Aorta (tissue), 5 donors: ENCODE data around the gene MRPL22. TPM values are rescaled to one million over a fixed set of nuclear protein-coding genes. Genes with fewer than 3 reads are reported as not detected.
"Not testable (repeated sequence)": the region's sequence is repeated elsewhere in the genome, so short reads cannot be mapped to it uniquely, and the experiment has no call there.

ENCODE experiments used
- ATAC-seq: fragments of 200-7000 bp; cut with Tn5 transposase; one replicate; pipeline ENCODE4 v1.9.1; 2022; ENCODE audit warnings: moderate library complexity; ENCODE audit not compliant: low FRiP score
- DNase-seq, 2 donors: peaks; one replicate each; pipeline ENCODE4 v3.0.0-alpha.2; 2020
- H3K27ac ChIP-seq, 2 donors: one replicate each; pipeline ENCODE4 v1.5.1; 2013; ENCODE audit warnings: low read length in 2 of 2, mild to moderate bottlenecking in 2 of 2, moderate library complexity in 2 of 2, control low read depth in 1 of 2, inconsistent platforms in 1 of 2, low read depth in 1 of 2
- H3K27me3 ChIP-seq, 2 donors: one replicate each; pipeline ENCODE4 v1.6.1; 2013; ENCODE audit warnings: control low read depth in 1 of 2, low read length in 1 of 2, mild to moderate bottlenecking in 1 of 2, moderate library complexity in 1 of 2; ENCODE audit not compliant: insufficient read depth in 2 of 2, control insufficient read depth in 1 of 2
- H3K36me3 ChIP-seq, 2 donors: one replicate each; pipeline ENCODE4 v1.6.1; 2013; ENCODE audit warnings: control low read depth in 1 of 2, low read length in 1 of 2, mild to moderate bottlenecking in 1 of 2; ENCODE audit not compliant: insufficient read depth in 2 of 2, control insufficient read depth in 1 of 2
- H3K4me1 ChIP-seq, 2 donors: one replicate each; pipeline ENCODE4 v1.6.1; 2013; ENCODE audit warnings: low read length in 2 of 2, control low read depth in 1 of 2, mild to moderate bottlenecking in 1 of 2, moderate library complexity in 1 of 2; ENCODE audit not compliant: insufficient read depth in 2 of 2, control insufficient read depth in 1 of 2
- H3K4me3 ChIP-seq, 2 donors: one replicate each; pipeline ENCODE4 v1.5.1; 2013; ENCODE audit warnings: low read length in 2 of 2, control low read depth in 1 of 2, mild to moderate bottlenecking in 1 of 2
- H3K9me3 ChIP-seq: one replicate; pipeline ENCODE4 v1.6.1; 2013; ENCODE audit warnings: mild to moderate bottlenecking, low read length; ENCODE audit not compliant: control insufficient read depth
- WGBS, 2 donors: extraction: QIAGEN DNeasy Blood & Tissue Kit; methylation state at CpG; one replicate each; pipeline ENCODE4 v1.1.7; 2013; 5-methylcytosine and 5-hydroxymethylcytosine counted together
- intact Hi-C, 2 donors: fragments of 100-400 bp; cut with DNase I; formaldehyde crosslinking; loops; one replicate each; pipeline versions ENCODE4 v1.14.2 to v1.15.0; 2022
- polyA plus RNA-seq, 2 donors: library from polyadenylated mRNA; stranded (reverse); fragments of 200-250 nt; gene quantifications; one replicate each; pipeline ENCODE4 v1.2.3, GENCODE V29; 2013
- total RNA-seq, 2 donors: library from RNA; stranded (reverse); fragmentation: NEBNext Ultra II Directional; extraction: Animal tissue kit (Norgen Biotek cat#: 25700); gene quantifications; one replicate each; pipeline ENCODE4 v1.2.1, GENCODE V29; 2021
- donor health status: healthy with polysubstance abuse.
- donor health status: Bipolar disorder and iron deficiency.
- donor health status: DM: no; HTN: no; CAD: no.
- donor health status: DM: no; HTN: no; CAD: no.
- donor health status: DM: yes; HTN: yes; CAD: no.

Gene MRPL22
- total and polyA plus RNA-seq, 4 donors: 27.8 to 34.9 (median 31.4) TPM

- Histone ChIP-seq H3K4me1 (no peaks in the 10 kb centered on the region), H3K27me3 (no peaks in the 10 kb centered on the region), H3K27ac (no peak overlapping the region), H3K9me3 (no peaks in the 10 kb centered on the region), H3K4me3 (peak overlapping the region; percentile 63 to 83), H3K36me3 (no peaks in the 10 kb centered on the region)
- 12 to 16% methylated on average over 11 of the region's 11 CpGs for WGBS, 2 donors
- ATAC-seq (no peak), DNase-seq (no peak)
- intact Hi-C loops: no loop called here
Measured at GRCh38 chr5:154937186-154937717, 3.6 kb upstream of the MRPL22 start.

- no peaks in the 10 kb centered on the region for H3K27me3 ChIP-seq
- no peaks in the 10 kb centered on the region for H3K4me1 ChIP-seq
- H3K9me3 ChIP-seq: no peaks in the 10 kb centered on the region
- DNase-seq (peak; percentile 90 to 95), ATAC-seq (peak; percentile 97)
- peak within 1 kb of the TSS; percentile 63 to 83 for H3K4me3 ChIP-seq
- WGBS, 2 donors: 0% methylated on average over 52 to 61 of the region's 61 CpGs
- intact Hi-C loops: no loop called here
- no peaks in the 10 kb centered on the region for H3K36me3 ChIP-seq
- H3K27ac ChIP-seq: peak within 1 kb of the TSS in 1 of 2 donors; percentile 30
Measured at GRCh38 chr5:154937718-154938466, 3.0 kb upstream of the MRPL22 start, which contains the start of gene GEMIN5. Gene GEMIN5 (minus strand): TSS chr5:154938211. CDS start chr5:154938133, 78 bp downstream.

GRCh38 chr5:154939387-154939786 lies 1.5 kb upstream of the MRPL22 start:
- H3K36me3 ChIP-seq, H3K27ac ChIP-seq, ATAC-seq, H3K4me3 ChIP-seq, intact Hi-C loops, DNase-seq, H3K27me3 ChIP-seq, H3K9me3 ChIP-seq, H3K4me1 ChIP-seq: not testable (repeated sequence)
- 81 to 87% methylated on average over 5 of the region's 5 CpGs for WGBS, 2 donors

GRCh38 chr5:154940375-154940771 lies 500 bp upstream of the MRPL22 start:
- Histone ChIP-seq H3K4me3 (peak overlapping the region in 1 of 2 donors; percentile 95), H3K27ac (no peak overlapping the region), H3K9me3 (no peaks in the 10 kb centered on the region), H3K27me3 (no peaks in the 10 kb centered on the region), H3K36me3 (no peaks in the 10 kb centered on the region), H3K4me1 (no peaks in the 10 kb centered on the region)
- 85 to 86% methylated on average over 9 of the region's 9 CpGs for whole genome bisulfite sequencing, 2 donors
- intact Hi-C loops: no loop called here
- ATAC-seq (no peak), DNase-seq (no peak)

- Histone ChIP-seq H3K27ac (no peak overlapping the region), H3K36me3 (no peaks in the 10 kb centered on the region), H3K4me3 (no peak overlapping the region), H3K27me3 (no peaks in the 10 kb centered on the region), H3K4me1 (no peaks in the 10 kb centered on the region), H3K9me3 (no peaks in the 10 kb centered on the region)
- intact Hi-C loops: no loop called here
- 79 to 84% methylated on average over 5 of the region's 5 CpGs for WGBS, 2 donors
- no peak for DNase-seq
- no peak for ATAC-seq
Measured at GRCh38 chr5:154943527-154943926, 2.7 kb downstream of the MRPL22 start.

GRCh38 chr5:154944716-154945115 lies 3.8 kb downstream of the MRPL22 start:
- Histone ChIP-seq H3K4me3 (no peak overlapping the region), H3K36me3 (no peaks in the 10 kb centered on the region), H3K4me1 (no peaks in the 10 kb centered on the region), H3K27ac (no peak overlapping the region), H3K9me3 (no peaks in the 10 kb centered on the region), H3K27me3 (no peaks in the 10 kb centered on the region)
- DNase-seq: no peak
- intact Hi-C loops: no loop called here
- ATAC-seq: no peak

- H3K4me1 ChIP-seq: no peaks in the 10 kb centered on the region
- no peak overlapping the region for H3K27ac ChIP-seq
- intact Hi-C loops: no loop called here
- ATAC-seq (no peak), DNase-seq (no peak)
- H3K9me3 ChIP-seq: no peaks in the 10 kb centered on the region
- H3K27me3 ChIP-seq: no peaks in the 10 kb centered on the region
- no peaks in the 10 kb centered on the region for H3K36me3 ChIP-seq
- H3K4me3 ChIP-seq: no peak overlapping the region
- 90 to 91% methylated on average over 2 of the region's 2 CpGs for WGBS, 2 donors
Measured at GRCh38 chr5:154945695-154946301, 4.9 kb downstream of the MRPL22 start.

GRCh38 chr5:154947778-154948177 lies 6.9 kb downstream of the MRPL22 start:
- no peak overlapping the region for H3K27ac ChIP-seq
- intact Hi-C loops: no loop called here
- ATAC-seq: no peak
- H3K4me1 ChIP-seq: no peaks in the 10 kb centered on the region
- H3K9me3 ChIP-seq: no peaks in the 10 kb centered on the region
- WGBS, 2 donors: 86% methylated on average over 6 of the region's 6 CpGs
- no peak overlapping the region for H3K4me3 ChIP-seq
- H3K36me3 ChIP-seq: no peaks in the 10 kb centered on the region
- no peaks in the 10 kb centered on the region for H3K27me3 ChIP-seq
- no peak for DNase-seq

GRCh38 chr5:154948313-154948712 lies 7.4 kb downstream of the MRPL22 start:
- H3K4me3 ChIP-seq: no peak overlapping the region
- H3K4me1 ChIP-seq: no peaks in the 10 kb centered on the region
- intact Hi-C loops: no loop called here
- H3K27ac ChIP-seq: no peak overlapping the region
- ATAC-seq: no peak
- no peaks in the 10 kb centered on the region for H3K36me3 ChIP-seq
- H3K27me3 ChIP-seq: no peaks in the 10 kb centered on the region
- no peak for DNase-seq
- H3K9me3 ChIP-seq: no peaks in the 10 kb centered on the region
- WGBS, 2 donors: 96 to 98% methylated on average over 4 of the region's 4 CpGs
